Measurements from ENCODE around the gene RAD21L1.

RAD21L1 gene

GRCh38 chr20:1295276-1295930, 69.6 kb downstream of the RAD21L1 start:
- no peak for DNase-seq (ENCODE audit: low read depth in 2 of 2)

DNA sequence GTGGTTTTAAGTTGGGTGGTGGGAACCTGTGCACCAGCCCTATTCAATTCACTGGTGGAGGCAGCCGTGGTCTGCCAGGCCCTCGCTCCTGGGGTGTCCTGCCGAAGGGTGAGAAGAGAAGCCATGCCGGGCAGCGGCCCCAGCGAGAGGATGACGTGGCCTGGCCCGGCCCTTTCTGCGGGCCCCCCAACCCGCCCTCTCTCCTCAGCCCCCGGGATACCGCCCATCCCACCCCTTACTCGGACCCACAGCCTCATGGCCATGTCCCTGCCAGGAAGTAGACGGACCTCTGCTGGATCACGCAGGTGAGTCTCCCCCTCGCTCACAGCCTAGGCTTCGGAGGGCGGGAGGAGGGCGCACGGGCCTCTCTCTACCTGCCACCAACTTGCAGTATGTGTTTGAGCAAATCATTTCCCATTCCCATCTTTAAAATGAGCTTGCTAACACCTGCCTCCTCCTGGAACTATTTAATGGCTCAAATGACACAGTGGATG, 70.3 kb downstream of the RAD21L1 start:
- DNase-seq (ENCODE audit: low read depth in 2 of 2), result no peak

DNA sequence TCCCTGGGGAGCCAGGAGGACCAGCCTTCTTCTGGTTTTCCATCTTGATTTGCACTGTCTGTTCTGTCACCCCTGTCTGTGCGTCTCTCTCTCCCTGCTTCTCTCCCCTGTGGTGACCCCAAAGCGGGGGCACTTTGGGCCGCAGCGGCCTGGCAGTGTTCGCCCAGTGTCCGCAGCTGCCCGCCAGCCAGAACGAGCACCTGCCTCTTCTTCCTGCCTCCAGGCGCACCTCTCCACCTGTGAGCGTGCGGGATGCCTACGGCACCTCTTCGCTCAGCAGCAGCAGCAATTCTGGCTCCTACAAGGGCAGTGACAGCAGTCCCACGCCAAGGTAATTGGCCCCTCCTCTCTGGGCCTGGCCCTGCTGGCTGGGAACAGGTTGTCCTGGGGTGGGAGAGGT, 71.1 kb downstream of the RAD21L1 start:
- no peak for DNase-seq (ENCODE audit: low read depth in 2 of 2)

DNA sequence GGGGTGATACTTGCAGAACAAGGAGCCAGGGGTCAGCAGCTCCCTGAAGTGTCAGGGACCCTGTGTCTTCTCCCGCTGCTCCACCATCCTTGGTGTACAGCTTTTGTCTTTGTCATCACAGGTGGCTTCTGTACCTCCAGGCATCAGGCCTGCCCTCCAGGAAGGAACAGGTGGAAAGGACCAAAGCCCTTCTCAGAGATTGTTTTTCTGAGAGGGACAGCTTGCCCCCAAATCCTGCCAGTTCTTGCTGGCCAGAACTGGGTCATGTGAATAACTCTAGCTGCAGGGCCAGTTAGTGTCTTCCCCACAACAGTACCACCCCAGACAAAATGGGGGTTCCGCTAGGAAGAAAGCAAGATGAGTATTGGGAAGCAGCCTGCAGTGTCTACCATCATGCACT, 71.6 kb downstream of the RAD21L1 start:
- no peak for DNase-seq (ENCODE audit: low read depth in 2 of 2)

DNA sequence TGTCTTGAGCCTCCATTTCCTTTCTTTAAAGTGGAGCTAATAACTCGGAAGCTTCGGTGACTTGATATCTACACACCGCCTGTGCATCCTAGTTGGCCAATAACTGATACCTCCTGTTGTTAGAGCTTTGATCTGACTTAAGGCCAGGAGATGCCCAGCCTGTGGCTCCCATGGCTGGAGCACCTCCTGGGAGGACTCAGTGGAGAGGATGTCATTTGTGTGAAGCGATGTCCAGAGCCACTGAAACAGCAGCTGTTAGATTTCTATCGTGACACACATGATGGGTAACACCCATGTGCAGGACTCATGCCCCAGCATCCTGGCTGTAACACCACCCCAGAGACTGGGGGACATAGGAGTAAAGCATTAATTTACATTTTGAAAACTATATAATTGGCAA, 72.3 kb downstream of the RAD21L1 start:
- no peak for DNase-seq (ENCODE audit: low read depth in 2 of 2)

DNA sequence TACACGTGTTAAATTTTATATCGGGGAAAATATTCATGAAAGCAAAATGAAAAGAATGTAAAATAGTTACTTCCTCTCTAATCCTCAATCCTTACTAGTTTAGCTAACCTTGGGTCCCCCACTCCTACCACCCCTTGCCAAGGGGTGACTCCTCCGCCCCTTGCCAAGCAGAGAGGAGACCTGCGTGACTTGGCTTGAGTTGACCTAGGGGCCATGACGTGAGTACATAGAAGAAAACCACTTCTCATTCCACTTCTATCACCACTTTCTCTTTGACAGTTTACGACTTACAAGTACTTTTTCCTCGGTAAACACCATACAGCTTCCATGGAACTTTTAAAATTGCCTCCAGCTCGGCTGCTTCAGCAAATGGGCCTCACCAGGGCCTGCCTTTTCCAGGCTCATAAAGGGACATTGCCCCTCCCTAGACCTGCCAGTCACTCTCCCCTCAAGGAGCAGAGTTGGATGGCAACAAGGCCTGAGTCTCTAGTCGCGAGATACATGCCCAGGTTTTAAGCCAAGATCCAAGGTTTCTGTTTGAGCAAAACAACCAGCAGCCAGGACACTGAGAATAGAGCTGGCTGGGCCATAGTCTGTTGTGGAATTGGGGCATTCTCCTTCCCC, 73.2 kb downstream of the RAD21L1 start:
- DNase-seq (ENCODE audit: low read depth in 2 of 2), result no peak

GRCh38 chr20:1299522-1299921, 73.7 kb downstream of the RAD21L1 start:
- no peak for DNase-seq (ENCODE audit: low read depth in 2 of 2)

DNA sequence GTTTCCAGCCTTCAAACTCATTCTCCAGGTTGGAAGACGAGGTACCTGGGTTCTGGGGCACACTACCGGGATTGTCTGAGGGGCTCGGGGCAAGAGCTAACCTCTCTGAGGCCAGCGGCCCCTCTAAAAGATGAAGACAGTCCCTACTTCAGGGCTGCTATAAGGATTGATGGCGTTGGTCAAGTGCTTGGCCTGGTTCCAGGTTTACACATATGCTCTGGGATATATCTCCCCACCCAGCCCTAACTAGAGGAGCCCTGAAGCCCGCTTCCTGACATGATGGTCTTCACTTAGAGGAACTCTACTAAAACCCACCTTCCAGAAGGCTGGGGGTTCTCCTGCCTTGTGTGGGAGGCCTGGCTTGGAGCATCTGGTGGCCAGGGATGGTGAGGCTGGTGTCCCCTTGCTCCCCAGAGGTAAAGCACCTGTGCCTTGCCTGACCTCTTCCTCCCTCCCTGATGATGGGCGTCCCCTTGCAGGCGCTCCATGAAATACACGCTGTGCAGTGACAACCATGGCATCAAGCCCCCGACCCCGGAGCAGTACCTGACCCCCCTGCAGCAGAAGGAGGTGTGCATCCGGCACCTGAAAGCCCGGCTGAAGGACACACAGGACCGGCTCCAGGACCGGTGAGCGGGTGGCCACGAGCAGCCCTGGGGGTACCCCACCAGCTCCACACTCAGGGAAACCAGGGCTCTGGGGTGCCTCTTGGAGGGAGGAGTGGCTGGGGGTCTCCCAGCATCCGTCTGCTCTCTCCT, 74.4 kb downstream of the RAD21L1 start:
- DNase-seq (ENCODE audit: low read depth in 2 of 2), result no peak

- peak; percentile 36 for DNase-seq (ENCODE audit: low read depth in 2 of 2)
Measured at GRCh38 chr20:1301031-1301529, 75.2 kb downstream of the RAD21L1 start.

GRCh38 chr20:1302685-1303541, 77.1 kb downstream of the RAD21L1 start:
- DNase-seq (ENCODE audit: low read depth in 2 of 2), result no peak

- DNase-seq (ENCODE audit: low read depth in 2 of 2), result no peak
Measured at GRCh38 chr20:1304710-1305515, 79.1 kb downstream of the RAD21L1 start.

Data from stimulated activated CD8-positive, alpha-beta memory T cell treated with anti-CD3 and anti-CD28 coated beads, Interleukin-7, amount 100 ng/mL, for 4 hours (primary cell).